HepG2 (cell line): Measurements from ENCODE around the gene ZNF558. TPM values are rescaled to one million over a fixed set of nuclear protein-coding genes. Genes with fewer than 3 reads are reported as not detected.

Experiments used
- ATAC-seq: fragments of 200-7000 bp; cut with Tn5 transposase; 3 replicates; pipeline ENCODE4 v1.9.1; 2020; ENCODE audit warnings: mild to moderate bottlenecking, moderate library complexity
- BruUV-seq: library from RNA; stranded (reverse); fragments of 400-500 nt; replicated peaks from 2 replicates; lab custom pipeline; 2021; lab: Mats Ljungman, UMichigan
- CTCF ChIA-PET: fragments of 300-600 bp; formaldehyde crosslinking; extraction: SDS; loops from one replicate; lab custom pipeline; 2021; ENCODE audit warnings: low total read pairs, inconsistent platforms, low intra/inter-chr PET ratio; lab: Yijun Ruan, JAX
- POLR2A ChIA-PET: fragments of 350-600 bp; sonication (Branson Sonifier 250); formaldehyde crosslinking; loops from one replicate; lab custom pipeline; 2020; ENCODE audit warnings: antibody characterized with exemption, inconsistent platforms; lab: Yijun Ruan, JAX
- DNase-seq: peaks from one replicate; pipeline ENCODE4 v3.0.0-alpha.2; 2015; ENCODE audit warnings: low spot score
- FAIRE-seq: peaks from 3 replicates; lab custom pipeline; 2011; peaks lifted over from hg19 to GRCh38; lab: Jason Lieb, UNC
- H2AFZ ChIP-seq: one replicate; pipeline ENCODE4 v1.6.1; 2011; ENCODE audit warnings: low read length, inconsistent platforms
- H3K27ac ChIP-seq: fragments of 300-600 bp; 3 replicates; pipeline ENCODE4 v1.8.0; 2011; ENCODE audit warnings: mixed run types, mild to moderate bottlenecking, mixed read lengths, low read length, inconsistent platforms; ENCODE audit not compliant: insufficient read depth; ENCODE audit errors: extremely low read length
- H3K27me3 ChIP-seq, 2 experiments: fragments of 200-600 bp in 1 of 2; 2 replicates in 1 of 2; 3 replicates in 1 of 2; pipeline versions ENCODE4 v1.6.0 to v1.8.0; 2011; ENCODE audit warnings: low read length in 2 of 2, mild to moderate bottlenecking in 2 of 2, moderate library complexity in 2 of 2, inconsistent platforms in 1 of 2; ENCODE audit not compliant: insufficient read depth in 2 of 2, control insufficient read depth in 1 of 2
- H3K36me3 ChIP-seq, 2 experiments: fragments of 200-600 bp in 1 of 2; replicated peaks in 1 of 2; 2 replicates in 1 of 2; 3 replicates in 1 of 2; pipeline versions ENCODE4 v1.5.1 to v1.8.0; 2011; ENCODE audit warnings: low read length in 2 of 2, inconsistent platforms in 1 of 2; ENCODE audit not compliant: insufficient read depth in 2 of 2, control insufficient read depth in 1 of 2
- H3K4me1 ChIP-seq: 2 replicates; pipeline ENCODE4 v1.5.1; 2012; ENCODE audit warnings: low read length, inconsistent platforms; ENCODE audit not compliant: insufficient read depth
- H3K4me2 ChIP-seq: 2 replicates; pipeline ENCODE4 v1.6.0; 2011; ENCODE audit warnings: low read depth, low read length, inconsistent platforms
- H3K4me3 ChIP-seq, 3 experiments: fragments of 200-600 bp in 1 of 3; sonication (generic), shearing (Covaris generic) in 1 of 3; replicated peaks in 1 of 3; 2 replicates each; pipeline ENCODE4 v1.5.1; 2011 to 2016; ENCODE audit warnings: low read length in 3 of 3, inconsistent platforms in 2 of 3, low read depth in 2 of 3, mild to moderate bottlenecking in 2 of 3, control low read depth in 1 of 3, mixed read lengths in 1 of 3; ENCODE audit not compliant: insufficient read depth in 1 of 3
- H3K79me2 ChIP-seq: one replicate; pipeline ENCODE4 v1.6.1; 2011; ENCODE audit warnings: low read length, inconsistent platforms; ENCODE audit not compliant: insufficient read depth
- H3K9ac ChIP-seq: 2 replicates; pipeline ENCODE4 v1.6.0; 2011; ENCODE audit warnings: mild to moderate bottlenecking, low read depth, low read length, inconsistent platforms; ENCODE audit not compliant: insufficient read depth
- H3K9me3 ChIP-seq: 2 replicates; pipeline ENCODE4 v1.5.1; 2012; ENCODE audit warnings: mild to moderate bottlenecking, low read length
- H4K20me1 ChIP-seq: 2 replicates; pipeline ENCODE4 v1.6.0; 2011; ENCODE audit warnings: inconsistent platforms, mild to moderate bottlenecking, low read length, moderate library complexity; ENCODE audit not compliant: insufficient read depth
- ZFP36L1 ChIP-seq: sonication (generic); formaldehyde crosslinking; IDR thresholded peaks from 2 replicates; pipeline ENCODE4 v1.8.0; 2022; ENCODE audit warnings: mild to moderate bottlenecking, missing genetic modification reagents, moderate library complexity
- ZNF24 ChIP-seq: fragments of 450-650 bp; IDR thresholded peaks from 2 replicates; pipeline ENCODE4 v1.6.1; 2017; ENCODE audit warnings: antibody characterized with exemption, mild to moderate bottlenecking
- ZNF350 ChIP-seq: sonication (generic); formaldehyde crosslinking; IDR thresholded peaks from 2 replicates; pipeline ENCODE4 v1.4.0; 2020; ENCODE audit warnings: mild to moderate bottlenecking, low read depth, missing genetic modification reagents, borderline replicate concordance
- ZNF749 ChIP-seq: sonication (generic); formaldehyde crosslinking; IDR thresholded peaks from 2 replicates; pipeline ENCODE4 v1.8.0; 2022; ENCODE audit warnings: mild to moderate bottlenecking, missing genetic modification reagents, moderate library complexity, borderline replicate concordance
- ZNF75D ChIP-seq: sonication (generic); formaldehyde crosslinking; IDR thresholded peaks from 2 replicates; pipeline ENCODE4 v1.8.1; 2023; ENCODE audit warnings: missing genetic modification reagents, mild to moderate bottlenecking, borderline replicate concordance
- WGBS: methylation state at CpG from one replicate; pipeline ENCODE4 v1.1.6; 2017; ENCODE audit warnings: low lambda C conversion rate; 5-methylcytosine and 5-hydroxymethylcytosine counted together
- in situ Hi-C: cut with HindIII; loops from 2 replicates; pipeline ENCODE4 v1.10.0; 2017; ENCODE audit warnings: low pct_unique_long_range_greater_than_20kb; ENCODE audit not compliant: extremely low pct_ligation_motif_present
- intact Hi-C: fragments of 100-400 bp; cut with micrococcal nuclease; formaldehyde crosslinking; loops from one replicate; pipeline ENCODE4 v1.10.0; 2022; ENCODE audit not compliant: unreplicated experiment
- polyA plus RNA-seq, 8 experiments: library from polyadenylated mRNA; depleted of rRNA in 3 of 8; stranded (reverse) in 7 of 8; unstranded in 1 of 8; fragments of >200 nt; fragmentation: Illumina TruSeq in 4 of 8; extraction: Trizol in 4 of 8; gene quantifications; 2 replicates each; pipeline versions ENCODE4 v1.2.1 to v1.2.3, GENCODE V29; 2011 to 2016; ENCODE audit warnings: low read depth in 4 of 8, missing spikeins in 1 of 8, mixed read lengths in 1 of 8; ENCODE audit not compliant: insufficient read depth in 1 of 8
- total RNA-seq, 5 experiments: library from RNA; depleted of rRNA; stranded (reverse); fragments of >200 nt; fragmentation: Illumina TruSeq; extraction: Trizol; gene quantifications; 2 replicates each; pipeline ENCODE4 v1.2.3, GENCODE V29; 2016; ENCODE audit warnings: low read depth in 1 of 5
- TF ChIP-seq, protein P1 (sequence below): IDR thresholded peaks from 2 replicates; pipeline ENCODE4 v1.6.1; 2018; ENCODE audit warnings: missing genetic modification reagents, mild to moderate bottlenecking, missing compliant biosample characterization
- TF ChIP-seq, protein P2 (sequence below): IDR thresholded peaks from 2 replicates; pipeline ENCODE4 v1.6.1; 2016; ENCODE audit warnings: low read depth, missing genetic modification reagents, missing compliant biosample characterization

ZNF558 gene
- total and polyA plus RNA-seq, 2 of the 13 experiments (the other 11 are each of a cell fraction or from before 2014, with no cell fraction given) = 9.5 to 10.8 TPM

DNA sequence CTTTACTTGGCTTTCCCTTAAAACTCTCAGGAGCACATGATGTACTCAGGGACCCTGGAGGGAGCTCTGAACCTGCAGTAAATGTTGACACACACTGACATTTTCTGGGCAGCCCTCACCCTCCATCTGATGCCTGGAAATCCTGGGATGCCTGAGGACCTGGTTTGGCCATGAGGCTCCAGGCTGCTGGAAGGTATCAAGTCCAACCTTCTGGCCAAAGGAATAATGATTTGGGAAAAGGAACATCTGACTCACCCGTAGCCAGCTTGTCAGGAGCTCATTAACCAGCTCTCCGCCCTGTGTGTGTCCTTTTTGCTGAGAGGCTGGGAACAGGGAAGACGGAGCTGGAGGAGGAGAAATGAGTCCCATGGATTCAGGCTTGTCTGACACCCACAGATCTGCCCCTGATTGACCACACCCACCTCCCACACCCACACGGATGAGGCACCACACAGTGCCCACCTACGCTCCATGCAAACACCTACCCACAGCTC is 10.3 kb downstream of the ZNF558 start:
- Histone ChIP-seq H3K27me3 (no peaks in the 10 kb centered on the region), H3K79me2 (no peaks in the 10 kb centered on the region), H3K9ac (no peak overlapping the region), H3K9me3 (peaks cover 87% of the 10 kb centered on the region), H3K4me3 (no peak overlapping the region), H3K27ac (no peak overlapping the region), H3K4me2 (no peak overlapping the region), H4K20me1 (no peaks in the 10 kb centered on the region), H2AFZ (no peak overlapping the region), H3K36me3 (peaks cover 3 to 11% of the 10 kb centered on the region in 2 experiments; a peak in 2 of 5 replicates)
- POLR2A ChIA-PET = no interaction called here
- 72% methylated on average over 3 of the region's 5 CpGs for WGBS
- intact Hi-C loops (no loop called here), in situ Hi-C loops (no loop called here)
- no TSS peak for BruUV-seq
- DNase-seq = no peak
- TF ChIP-seq ZFP36L1 (CRISPR knock-in tag) = no peak
- TF ChIP-seq, all 625 proteins: peak for 0
- no peak for ATAC-seq
- no peaks in the 10 kb centered on the region for H3K4me1 ChIP-seq
- no peak for FAIRE-seq
- CTCF ChIA-PET = no interaction called here

DNA sequence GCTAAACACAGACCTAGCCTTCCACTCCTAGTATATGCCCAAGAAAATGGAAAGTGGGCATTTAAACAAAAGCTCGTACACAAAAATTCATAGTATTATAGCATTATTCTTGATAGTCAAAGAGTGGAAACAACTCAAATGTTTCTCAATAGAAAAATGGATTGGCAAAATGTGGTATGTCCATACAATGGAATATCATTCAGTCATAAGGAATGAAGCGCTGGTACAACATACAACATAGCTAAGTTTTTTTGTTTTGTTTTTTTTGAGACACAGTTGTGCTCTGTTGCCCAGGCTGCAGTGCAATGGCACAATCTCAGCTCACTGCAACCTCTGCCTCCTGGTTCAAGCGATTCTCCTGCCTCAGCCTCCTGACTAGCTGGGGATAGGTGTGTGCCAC is 11.9 kb downstream of the ZNF558 start:
- DNase-seq (no peak), ATAC-seq (no peak), FAIRE-seq (no peak)
- ChIA-PET POLR2A (no interaction called here), CTCF (no interaction called here)
- in situ Hi-C loops = no loop called here
- Histone ChIP-seq H3K9me3 (peaks cover 92% of the 10 kb centered on the region), H3K36me3 (peaks cover 3 to 11% of the 10 kb centered on the region in 2 experiments; a peak in 2 of 5 replicates), H3K4me2 (no peak overlapping the region), H3K27me3 (no peaks in the 10 kb centered on the region), H3K4me3 (no peak overlapping the region), H3K79me2 (no peaks in the 10 kb centered on the region), H3K4me1 (no peaks in the 10 kb centered on the region), H2AFZ (no peak overlapping the region), H4K20me1 (no peaks in the 10 kb centered on the region), H3K27ac (no peak overlapping the region), H3K9ac (no peak overlapping the region)
- intact Hi-C loops = no loop called here
- WGBS = 74% methylated on average over 3 of the region's 3 CpGs
- BruUV-seq = no TSS peak
- TF ChIP-seq ZNF749 (CRISPR knock-in tag) (no peak), ZNF24 (no peak), ZNF350 (CRISPR knock-in tag) (no peak), ZNF75D (CRISPR knock-in tag) (no peak)
- TF ChIP-seq, protein P1, sequence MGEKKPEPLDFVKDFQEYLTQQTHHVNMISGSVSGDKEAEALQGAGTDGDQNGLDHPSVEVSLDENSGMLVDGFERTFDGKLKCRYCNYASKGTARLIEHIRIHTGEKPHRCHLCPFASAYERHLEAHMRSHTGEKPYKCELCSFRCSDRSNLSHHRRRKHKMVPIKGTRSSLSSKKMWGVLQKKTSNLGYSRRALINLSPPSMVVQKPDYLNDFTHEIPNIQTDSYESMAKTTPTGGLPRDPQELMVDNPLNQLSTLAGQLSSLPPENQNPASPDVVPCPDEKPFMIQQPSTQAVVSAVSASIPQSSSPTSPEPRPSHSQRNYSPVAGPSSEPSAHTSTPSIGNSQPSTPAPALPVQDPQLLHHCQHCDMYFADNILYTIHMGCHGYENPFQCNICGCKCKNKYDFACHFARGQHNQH = no peak
- TF ChIP-seq, protein P2, sequence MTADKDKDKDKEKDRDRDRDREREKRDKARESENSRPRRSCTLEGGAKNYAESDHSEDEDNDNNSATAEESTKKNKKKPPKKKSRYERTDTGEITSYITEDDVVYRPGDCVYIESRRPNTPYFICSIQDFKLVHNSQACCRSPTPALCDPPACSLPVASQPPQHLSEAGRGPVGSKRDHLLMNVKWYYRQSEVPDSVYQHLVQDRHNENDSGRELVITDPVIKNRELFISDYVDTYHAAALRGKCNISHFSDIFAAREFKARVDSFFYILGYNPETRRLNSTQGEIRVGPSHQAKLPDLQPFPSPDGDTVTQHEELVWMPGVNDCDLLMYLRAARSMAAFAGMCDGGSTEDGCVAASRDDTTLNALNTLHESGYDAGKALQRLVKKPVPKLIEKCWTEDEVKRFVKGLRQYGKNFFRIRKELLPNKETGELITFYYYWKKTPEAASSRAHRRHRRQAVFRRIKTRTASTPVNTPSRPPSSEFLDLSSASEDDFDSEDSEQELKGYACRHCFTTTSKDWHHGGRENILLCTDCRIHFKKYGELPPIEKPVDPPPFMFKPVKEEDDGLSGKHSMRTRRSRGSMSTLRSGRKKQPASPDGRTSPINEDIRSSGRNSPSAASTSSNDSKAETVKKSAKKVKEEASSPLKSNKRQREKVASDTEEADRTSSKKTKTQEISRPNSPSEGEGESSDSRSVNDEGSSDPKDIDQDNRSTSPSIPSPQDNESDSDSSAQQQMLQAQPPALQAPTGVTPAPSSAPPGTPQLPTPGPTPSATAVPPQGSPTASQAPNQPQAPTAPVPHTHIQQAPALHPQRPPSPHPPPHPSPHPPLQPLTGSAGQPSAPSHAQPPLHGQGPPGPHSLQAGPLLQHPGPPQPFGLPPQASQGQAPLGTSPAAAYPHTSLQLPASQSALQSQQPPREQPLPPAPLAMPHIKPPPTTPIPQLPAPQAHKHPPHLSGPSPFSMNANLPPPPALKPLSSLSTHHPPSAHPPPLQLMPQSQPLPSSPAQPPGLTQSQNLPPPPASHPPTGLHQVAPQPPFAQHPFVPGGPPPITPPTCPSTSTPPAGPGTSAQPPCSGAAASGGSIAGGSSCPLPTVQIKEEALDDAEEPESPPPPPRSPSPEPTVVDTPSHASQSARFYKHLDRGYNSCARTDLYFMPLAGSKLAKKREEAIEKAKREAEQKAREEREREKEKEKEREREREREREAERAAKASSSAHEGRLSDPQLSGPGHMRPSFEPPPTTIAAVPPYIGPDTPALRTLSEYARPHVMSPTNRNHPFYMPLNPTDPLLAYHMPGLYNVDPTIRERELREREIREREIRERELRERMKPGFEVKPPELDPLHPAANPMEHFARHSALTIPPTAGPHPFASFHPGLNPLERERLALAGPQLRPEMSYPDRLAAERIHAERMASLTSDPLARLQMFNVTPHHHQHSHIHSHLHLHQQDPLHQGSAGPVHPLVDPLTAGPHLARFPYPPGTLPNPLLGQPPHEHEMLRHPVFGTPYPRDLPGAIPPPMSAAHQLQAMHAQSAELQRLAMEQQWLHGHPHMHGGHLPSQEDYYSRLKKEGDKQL (CRISPR knock-in tag) = no peak
